ENCODE results near the gene RASGRP3.

Gene RASGRP3

GRCh38 chr2:33577668-33578067 lies 101.2 kb downstream of the RASGRP3 start:
- no peak for DNase-seq (ENCODE audit: low read depth in 4 of 4, low spot score in 1 of 4)

GRCh38 chr2:33579227-33579626 lies 102.8 kb downstream of the RASGRP3 start:
- DNase-seq (ENCODE audit: low read depth in 4 of 4, low spot score in 1 of 4): no peak

GRCh38 chr2:33581872-33582271 lies 105.4 kb downstream of the RASGRP3 start:
- no peak for DNase-seq (ENCODE audit: low read depth in 4 of 4, low spot score in 1 of 4)

GRCh38 chr2:33583194-33583938 lies 106.9 kb downstream of the RASGRP3 start:
- DNase-seq (ENCODE audit: low read depth in 4 of 4, low spot score in 1 of 4): no peak

- DNase-seq (ENCODE audit: low read depth in 4 of 4, low spot score in 1 of 4): no peak
Measured at GRCh38 chr2:33586766-33587165, 110.3 kb downstream of the RASGRP3 start.

- no peak for DNase-seq (ENCODE audit: low read depth in 4 of 4, low spot score in 1 of 4)
Measured at GRCh38 chr2:33588232-33588631, 111.8 kb downstream of the RASGRP3 start.

GRCh38 chr2:33589444-33589843 lies 113.0 kb downstream of the RASGRP3 start:
- no peak for DNase-seq (ENCODE audit: low read depth in 4 of 4, low spot score in 1 of 4)

- no peak for DNase-seq (ENCODE audit: low read depth in 4 of 4, low spot score in 1 of 4)
Measured at GRCh38 chr2:33595385-33595784, 118.9 kb downstream of the RASGRP3 start.

GRCh38 chr2:33597026-33597425 lies 120.6 kb downstream of the RASGRP3 start:
- no peak for DNase-seq (ENCODE audit: low read depth in 4 of 4, low spot score in 1 of 4)

GRCh38 chr2:33598561-33599174 lies 122.2 kb downstream of the RASGRP3 start:
- peak; percentile 4 to 30 (median 21) for DNase-seq (ENCODE audit: low read depth in 4 of 4, low spot score in 1 of 4)

GRCh38 chr2:33599175-33599942 lies 122.9 kb downstream of the RASGRP3 start, which contains the start of gene FAM98A:
TSS of gene FAM98A (minus strand) at chr2:33599299. CDS start at chr2:33599221, 78 bp downstream.
- DNase-seq (ENCODE audit: low read depth in 4 of 4, low spot score in 1 of 4): peak; percentile 96 to 99 (median 98)

GRCh38 chr2:33599943-33600192 lies 123.4 kb downstream of the RASGRP3 start:
- DNase-seq (ENCODE audit: low read depth in 4 of 4, low spot score in 1 of 4): no peak

- no peak for DNase-seq (ENCODE audit: low read depth in 4 of 4, low spot score in 1 of 4)
Measured at GRCh38 chr2:33602201-33602830, 125.9 kb downstream of the RASGRP3 start.

GRCh38 chr2:33603416-33603815 lies 127.0 kb downstream of the RASGRP3 start:
- no peak for DNase-seq (ENCODE audit: low read depth in 4 of 4, low spot score in 1 of 4)

GRCh38 chr2:33605056-33605455 lies 128.6 kb downstream of the RASGRP3 start:
- no peak for DNase-seq (ENCODE audit: low read depth in 4 of 4, low spot score in 1 of 4)

- DNase-seq (ENCODE audit: low read depth in 4 of 4, low spot score in 1 of 4): no peak
Measured at GRCh38 chr2:33606100-33606499, 129.7 kb downstream of the RASGRP3 start.

- no peak for DNase-seq (ENCODE audit: low read depth in 4 of 4, low spot score in 1 of 4)
Measured at GRCh38 chr2:33606622-33607021, 130.2 kb downstream of the RASGRP3 start.

GRCh38 chr2:33607251-33607721 lies 130.8 kb downstream of the RASGRP3 start:
- no peak for DNase-seq (ENCODE audit: low read depth in 4 of 4, low spot score in 1 of 4)

- no peak for DNase-seq (ENCODE audit: low read depth in 4 of 4, low spot score in 1 of 4)
Measured at GRCh38 chr2:33607905-33608304, 131.5 kb downstream of the RASGRP3 start.

GRCh38 chr2:33614190-33614589 lies 137.7 kb downstream of the RASGRP3 start:
- DNase-seq (ENCODE audit: low read depth in 4 of 4, low spot score in 1 of 4): no peak
